RWPE2 (cell line): ENCODE results near the gene SLC16A10.
"Not testable (repeated sequence)": the region's sequence is repeated elsewhere in the genome, so short reads cannot be mapped to it uniquely, and the experiment has no call there.

Experiments
- ATAC-seq: fragments of 200-7000 bp; cut with Tn5 transposase; 3 replicates; pipeline ENCODE4 v1.9.1; 2021; ENCODE audit warnings: low read depth
- DNase-seq: peaks from one replicate; pipeline ENCODE4 v3.0.0-alpha.2; 2020; ENCODE audit warnings: low spot score
- H3K27ac ChIP-seq: fragments of 450-650 bp; 2 replicates; pipeline ENCODE4 v1.5.1; 2017; ENCODE audit warnings: mild to moderate bottlenecking; ENCODE audit not compliant: poor library complexity, severe bottlenecking
- H3K27me3 ChIP-seq: fragments of 250-450 bp; sonication (Bioruptor Pico); 2 replicates; pipeline ENCODE4 v1.5.1; 2021; ENCODE audit warnings: mild to moderate bottlenecking, moderate library complexity; ENCODE audit not compliant: insufficient read depth, poor library complexity, severe bottlenecking
- H3K36me3 ChIP-seq: fragments of 250-450 bp; sonication (Bioruptor Pico); 2 replicates; pipeline ENCODE4 v1.5.1; 2020; ENCODE audit warnings: low read depth, mild to moderate bottlenecking, moderate library complexity
- H3K4me1 ChIP-seq: fragments of 250-450 bp; sonication (Bioruptor Pico); 2 replicates; pipeline ENCODE4 v1.5.1; 2021; ENCODE audit warnings: mild to moderate bottlenecking, moderate library complexity; ENCODE audit not compliant: insufficient read depth, poor library complexity, severe bottlenecking
- H3K4me3 ChIP-seq: fragments of 250-450 bp; sonication (Bioruptor Pico); 2 replicates; pipeline ENCODE4 v1.5.1; 2021; ENCODE audit warnings: mild to moderate bottlenecking, moderate library complexity; ENCODE audit not compliant: severe bottlenecking
- H3K9me3 ChIP-seq: fragments of 250-450 bp; sonication (Bioruptor Pico); 2 replicates; pipeline ENCODE4 v1.5.1; 2021; ENCODE audit warnings: mild to moderate bottlenecking, moderate library complexity; ENCODE audit not compliant: severe bottlenecking
- TF ChIP-seq, protein P1 (sequence below): fragments of 450-650 bp; IDR thresholded peaks from one replicate; pipeline ENCODE4 v1.5.1; 2017; ENCODE audit warnings: mild to moderate bottlenecking, moderate library complexity; ENCODE audit not compliant: poor library complexity, severe bottlenecking

Gene SLC16A10

DNA sequence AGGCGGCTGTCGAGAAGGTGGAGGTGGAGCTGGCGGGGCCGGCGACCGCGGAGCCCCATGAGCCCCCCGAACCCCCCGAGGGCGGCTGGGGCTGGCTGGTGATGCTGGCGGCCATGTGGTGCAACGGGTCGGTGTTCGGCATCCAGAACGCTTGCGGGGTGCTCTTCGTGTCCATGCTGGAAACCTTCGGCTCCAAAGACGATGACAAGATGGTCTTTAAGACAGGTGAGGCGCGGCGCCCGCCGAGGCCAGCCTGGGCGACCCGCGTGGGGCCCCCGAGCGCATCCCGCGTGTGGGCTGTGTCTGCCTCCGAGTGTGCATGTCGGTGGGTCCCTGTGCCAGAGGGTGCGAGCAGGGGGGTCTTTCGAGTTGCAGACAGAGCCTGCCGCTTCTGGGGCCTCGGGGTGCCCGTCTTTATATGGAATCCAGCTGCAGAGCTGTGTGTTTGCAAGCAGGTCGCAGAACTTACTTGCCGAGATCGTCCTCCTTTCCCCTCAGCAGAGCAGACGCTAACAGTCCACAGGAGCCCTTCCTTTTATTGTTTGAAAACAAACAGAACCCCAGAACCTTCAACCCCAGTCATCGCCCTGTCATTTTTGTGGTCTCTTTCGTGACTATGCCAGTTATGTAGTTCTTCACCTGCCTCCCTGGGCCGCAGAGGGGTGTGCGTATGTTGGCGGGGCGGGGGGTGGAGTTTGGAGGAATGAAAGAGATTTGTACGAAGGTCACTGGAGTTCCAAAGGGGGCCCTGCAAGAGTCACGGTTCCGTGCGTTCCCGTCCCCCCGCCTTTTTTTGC, 766 bp downstream of the SLC16A10 start:
- DNase-seq (peak; percentile 51), ATAC-seq (peak; percentile 40)
- Histone ChIP-seq H3K4me1 (no peaks in the 10 kb centered on the region), H3K36me3 (no peaks in the 10 kb centered on the region), H3K4me3 (peak overlapping the region; percentile 43), H3K27me3 (peaks cover 41% of the 10 kb centered on the region), H3K9me3 (no peaks in the 10 kb centered on the region), H3K27ac (no peak overlapping the region)
- TF ChIP-seq, protein P1, sequence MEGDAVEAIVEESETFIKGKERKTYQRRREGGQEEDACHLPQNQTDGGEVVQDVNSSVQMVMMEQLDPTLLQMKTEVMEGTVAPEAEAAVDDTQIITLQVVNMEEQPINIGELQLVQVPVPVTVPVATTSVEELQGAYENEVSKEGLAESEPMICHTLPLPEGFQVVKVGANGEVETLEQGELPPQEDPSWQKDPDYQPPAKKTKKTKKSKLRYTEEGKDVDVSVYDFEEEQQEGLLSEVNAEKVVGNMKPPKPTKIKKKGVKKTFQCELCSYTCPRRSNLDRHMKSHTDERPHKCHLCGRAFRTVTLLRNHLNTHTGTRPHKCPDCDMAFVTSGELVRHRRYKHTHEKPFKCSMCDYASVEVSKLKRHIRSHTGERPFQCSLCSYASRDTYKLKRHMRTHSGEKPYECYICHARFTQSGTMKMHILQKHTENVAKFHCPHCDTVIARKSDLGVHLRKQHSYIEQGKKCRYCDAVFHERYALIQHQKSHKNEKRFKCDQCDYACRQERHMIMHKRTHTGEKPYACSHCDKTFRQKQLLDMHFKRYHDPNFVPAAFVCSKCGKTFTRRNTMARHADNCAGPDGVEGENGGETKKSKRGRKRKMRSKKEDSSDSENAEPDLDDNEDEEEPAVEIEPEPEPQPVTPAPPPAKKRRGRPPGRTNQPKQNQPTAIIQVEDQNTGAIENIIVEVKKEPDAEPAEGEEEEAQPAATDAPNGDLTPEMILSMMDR, result no peak

DNA sequence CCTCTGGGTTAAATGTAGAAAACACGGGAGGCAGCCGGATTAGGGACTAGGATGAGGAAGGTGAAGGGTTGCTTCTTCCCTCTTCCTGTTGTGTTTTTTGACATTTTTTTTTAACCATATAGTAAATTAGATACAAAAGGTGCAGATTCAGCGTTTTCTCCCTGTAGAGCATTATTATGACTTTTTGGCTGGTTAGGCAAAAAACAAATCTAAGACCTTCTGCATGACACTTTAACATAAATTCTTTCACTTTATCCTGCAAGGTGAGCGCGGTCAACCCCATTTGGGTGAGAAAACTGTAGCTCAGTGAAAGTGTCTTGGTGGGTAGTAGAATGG, 1.3 kb downstream of the SLC16A10 start:
- ATAC-seq (no peak), DNase-seq (no peak)
- no peaks in the 10 kb centered on the region for H3K4me1 ChIP-seq
- peaks cover 46% of the 10 kb centered on the region for H3K27me3 ChIP-seq
- H3K4me3 ChIP-seq, result no peak overlapping the region
- H3K36me3 ChIP-seq, result no peaks in the 10 kb centered on the region
- no peaks in the 10 kb centered on the region for H3K9me3 ChIP-seq
- TF ChIP-seq, protein P1, result no peak
- no peak overlapping the region for H3K27ac ChIP-seq

DNA sequence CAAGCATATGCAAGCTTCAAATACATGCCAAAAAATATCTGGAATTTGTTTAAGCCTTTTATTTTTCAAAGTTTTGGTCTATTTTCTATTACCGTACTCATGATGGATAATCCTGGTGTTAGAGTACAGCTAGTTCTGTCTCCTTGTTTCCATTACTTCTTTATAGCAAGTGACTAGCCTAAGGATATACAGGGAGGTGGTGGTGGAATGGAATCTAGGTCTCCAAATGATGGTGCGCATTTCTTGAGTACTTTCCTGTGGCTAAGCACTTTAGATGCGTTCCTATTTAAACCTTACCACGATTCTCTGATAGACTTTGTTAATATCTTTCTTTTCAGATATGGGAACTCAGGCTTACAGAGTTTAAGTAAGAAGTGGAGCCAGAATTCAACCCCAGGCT, 3.5 kb downstream of the SLC16A10 start:
- ATAC-seq (no peak), DNase-seq (no peak)
- TF ChIP-seq, protein P1, result no peak
- Histone ChIP-seq H3K9me3 (no peaks in the 10 kb centered on the region), H3K4me1 (peaks cover under 1% of the 10 kb centered on the region), H3K36me3 (no peaks in the 10 kb centered on the region), H3K4me3 (no peak overlapping the region), H3K27me3 (peaks cover 57% of the 10 kb centered on the region), H3K27ac (no peak overlapping the region)

DNA sequence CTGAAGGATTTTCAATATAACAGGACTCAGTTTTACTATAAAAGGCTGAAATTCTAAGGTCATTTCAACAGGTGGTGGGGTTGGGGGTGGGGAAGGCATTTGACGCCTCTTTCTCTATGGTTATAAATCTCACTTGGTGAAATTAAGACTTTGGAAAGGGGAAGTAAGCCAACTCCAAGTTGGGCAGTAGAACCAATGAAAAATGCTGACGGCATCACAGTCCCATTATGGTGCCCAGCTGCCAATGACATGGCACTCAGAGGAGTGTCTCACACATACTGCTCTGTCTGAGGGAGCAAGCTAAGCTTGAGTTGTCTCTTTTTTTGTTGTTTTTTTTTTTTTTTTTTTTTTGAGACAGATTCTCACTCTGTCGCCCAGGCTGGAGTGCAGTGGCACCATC, 4.7 kb downstream of the SLC16A10 start:
- Histone ChIP-seq H3K4me3 (no peak overlapping the region), H3K9me3 (no peaks in the 10 kb centered on the region), H3K36me3 (no peaks in the 10 kb centered on the region), H3K27ac (no peak overlapping the region), H3K4me1 (peaks cover 7% of the 10 kb centered on the region), H3K27me3 (peaks cover 48% of the 10 kb centered on the region)
- DNase-seq (no peak), ATAC-seq (no peak)
- TF ChIP-seq, protein P1, result no peak

DNA sequence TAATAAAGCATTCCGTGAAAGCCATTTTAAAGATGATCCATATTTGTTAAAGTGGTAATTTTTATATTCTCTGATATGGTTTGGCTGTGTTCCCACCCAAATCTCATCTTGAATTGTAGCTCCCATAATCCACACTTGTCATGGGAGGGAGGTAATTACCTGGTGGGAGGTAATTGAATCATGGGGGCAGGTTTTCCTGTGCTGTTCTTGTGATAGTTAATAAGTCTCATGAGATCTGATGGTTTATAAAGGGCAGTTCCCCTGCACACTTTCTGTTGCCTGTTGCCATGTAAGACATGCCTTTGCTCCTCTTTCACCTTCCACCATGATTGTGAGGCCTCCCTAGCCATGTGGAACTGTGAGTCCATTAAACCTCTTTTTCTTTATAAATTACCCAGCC, 8.2 kb downstream of the SLC16A10 start:
- not testable (repeated sequence) for H3K9me3 ChIP-seq, DNase-seq, H3K4me3 ChIP-seq, H3K27ac ChIP-seq, H3K4me1 ChIP-seq, H3K36me3 ChIP-seq, ATAC-seq
- H3K27me3 ChIP-seq, result peaks cover 25% of the 10 kb centered on the region
